Stimulated activated CD4-positive, alpha-beta T cell treated with anti-CD3 and anti-CD28 coated beads, Interleukin-4, amount 100 ng/mL, for 48 hours (primary cell): Measurements from ENCODE around the gene UROC1.

Experiments used
- DNase-seq, 2 donors: peaks; one replicate each; pipeline ENCODE4 v3.0.0-alpha.2; 2020; ENCODE audit warnings: low read depth in 2 of 2

UROC1 gene

DNA sequence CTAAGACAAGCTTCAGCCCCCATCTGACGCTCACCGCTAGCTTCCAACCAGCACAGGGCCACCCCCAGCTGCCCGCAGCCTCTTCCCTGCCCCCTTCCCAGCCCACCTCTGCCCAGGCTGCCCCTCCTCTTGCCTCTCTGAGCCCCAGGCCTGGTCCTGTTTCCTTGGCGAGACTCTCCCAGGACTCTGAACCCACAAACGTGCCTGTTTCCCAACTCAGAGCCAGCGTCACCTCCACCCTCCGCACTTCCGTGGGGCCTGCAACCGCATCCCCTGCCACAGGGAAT lies 76.9 kb downstream of the UROC1 start:
- no peak for DNase-seq

DNA sequence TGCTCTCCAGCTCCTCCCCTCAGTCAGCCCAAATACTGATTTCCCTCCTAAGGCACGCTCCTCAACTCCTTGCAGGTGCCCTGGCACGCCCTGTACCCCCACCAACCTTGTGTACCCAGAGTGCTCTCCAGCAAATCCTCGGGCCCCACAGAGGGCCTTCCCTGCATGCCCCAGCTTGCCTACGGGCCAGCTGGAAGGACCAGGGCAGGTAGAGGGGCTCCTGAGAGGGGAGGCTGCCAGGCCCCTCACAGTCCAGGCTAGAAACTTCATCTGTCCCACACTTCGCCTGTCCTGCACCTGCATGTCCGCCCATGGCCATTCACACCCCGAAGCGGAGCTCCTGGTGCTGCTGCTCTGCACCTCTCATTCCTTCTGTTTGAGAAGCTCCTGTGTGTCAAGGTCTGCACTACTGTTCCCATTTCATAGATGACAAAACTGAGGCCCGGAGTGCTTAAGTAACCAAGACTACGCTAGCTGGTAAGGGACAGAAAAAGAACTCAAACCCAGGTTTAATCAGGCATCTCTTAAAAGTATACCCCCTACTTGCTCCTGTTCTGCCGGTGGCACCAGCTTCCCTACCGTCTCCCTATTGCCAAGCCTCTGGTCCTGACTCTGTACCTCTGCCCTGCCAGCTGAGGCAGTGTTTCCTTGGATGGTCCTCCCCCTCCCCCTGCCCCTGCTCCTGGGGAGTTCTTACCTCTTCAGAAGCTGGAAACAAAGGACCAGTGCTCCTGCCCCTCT lies 77.4 kb downstream of the UROC1 start:
- DNase-seq: no peak

DNA sequence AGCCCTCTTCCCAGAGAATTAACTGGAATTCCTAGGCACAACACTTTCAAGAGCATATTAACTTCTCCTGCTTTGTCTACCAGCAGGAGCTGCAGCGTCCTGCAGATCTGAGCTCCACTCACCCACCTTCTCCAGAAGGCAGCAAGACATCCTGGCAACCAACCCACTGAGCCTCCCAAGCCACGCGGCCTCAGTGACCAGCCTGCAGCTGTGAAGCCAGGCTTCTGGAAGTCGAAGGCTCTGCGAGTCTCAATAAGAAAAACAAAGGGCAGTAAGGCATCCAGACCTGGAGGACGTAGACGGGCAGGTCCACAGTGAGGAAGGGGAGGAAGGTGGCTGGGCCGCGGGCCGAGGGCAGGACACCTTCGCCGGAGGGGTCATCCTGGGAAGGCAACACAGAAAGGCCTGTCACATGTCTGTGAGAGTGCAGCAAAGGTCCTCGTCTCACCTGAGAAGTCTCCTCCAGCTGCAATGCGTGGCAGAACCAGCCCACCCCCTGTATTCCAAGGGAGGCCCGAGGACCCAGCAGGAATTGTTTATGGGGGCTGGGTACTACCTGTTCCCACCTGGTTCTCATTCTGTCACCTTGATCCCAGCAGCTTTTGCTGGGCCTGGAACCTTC lies 78.1 kb downstream of the UROC1 start:
- DNase-seq: no peak

DNA sequence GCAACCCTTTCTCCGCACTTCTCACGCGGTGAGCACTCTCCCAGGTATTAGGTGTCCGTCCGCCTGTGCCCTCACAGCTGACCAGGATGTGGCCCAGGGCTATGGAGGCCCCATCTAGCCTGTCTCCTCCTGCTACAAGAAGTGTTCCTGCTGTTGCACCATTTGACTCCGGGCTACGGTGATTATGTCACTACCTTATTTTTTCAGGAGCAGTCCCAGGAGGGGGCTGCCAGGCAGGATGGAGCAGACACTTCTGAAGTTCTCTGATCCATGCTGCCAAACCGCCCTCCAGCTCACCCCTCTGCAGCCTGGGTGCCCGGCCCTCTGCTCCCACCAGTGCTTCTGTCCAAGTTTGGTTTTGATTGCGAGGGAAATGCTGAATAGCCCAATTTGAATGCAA lies 78.8 kb downstream of the UROC1 start:
- no peak for DNase-seq

DNA sequence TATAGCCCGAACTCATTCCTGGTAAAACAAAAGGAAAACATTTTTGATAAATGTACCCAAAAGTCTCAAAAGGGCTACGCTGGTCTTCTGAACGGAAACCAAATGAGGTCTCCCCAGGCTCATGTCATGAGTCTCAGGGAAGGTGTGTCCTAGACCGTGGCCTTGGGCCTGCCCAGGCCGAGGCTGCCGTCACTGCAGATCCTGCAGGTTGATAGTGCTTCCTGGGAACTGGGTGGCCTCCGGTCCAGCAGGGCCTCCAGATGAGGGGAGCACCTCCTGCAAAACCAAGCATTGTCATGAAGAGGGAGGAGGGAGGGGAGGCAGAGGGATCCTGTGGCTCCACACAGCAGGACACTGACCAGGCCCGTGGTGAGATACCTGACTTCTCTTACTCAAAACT lies 79.4 kb downstream of the UROC1 start:
- no peak for DNase-seq

DNA sequence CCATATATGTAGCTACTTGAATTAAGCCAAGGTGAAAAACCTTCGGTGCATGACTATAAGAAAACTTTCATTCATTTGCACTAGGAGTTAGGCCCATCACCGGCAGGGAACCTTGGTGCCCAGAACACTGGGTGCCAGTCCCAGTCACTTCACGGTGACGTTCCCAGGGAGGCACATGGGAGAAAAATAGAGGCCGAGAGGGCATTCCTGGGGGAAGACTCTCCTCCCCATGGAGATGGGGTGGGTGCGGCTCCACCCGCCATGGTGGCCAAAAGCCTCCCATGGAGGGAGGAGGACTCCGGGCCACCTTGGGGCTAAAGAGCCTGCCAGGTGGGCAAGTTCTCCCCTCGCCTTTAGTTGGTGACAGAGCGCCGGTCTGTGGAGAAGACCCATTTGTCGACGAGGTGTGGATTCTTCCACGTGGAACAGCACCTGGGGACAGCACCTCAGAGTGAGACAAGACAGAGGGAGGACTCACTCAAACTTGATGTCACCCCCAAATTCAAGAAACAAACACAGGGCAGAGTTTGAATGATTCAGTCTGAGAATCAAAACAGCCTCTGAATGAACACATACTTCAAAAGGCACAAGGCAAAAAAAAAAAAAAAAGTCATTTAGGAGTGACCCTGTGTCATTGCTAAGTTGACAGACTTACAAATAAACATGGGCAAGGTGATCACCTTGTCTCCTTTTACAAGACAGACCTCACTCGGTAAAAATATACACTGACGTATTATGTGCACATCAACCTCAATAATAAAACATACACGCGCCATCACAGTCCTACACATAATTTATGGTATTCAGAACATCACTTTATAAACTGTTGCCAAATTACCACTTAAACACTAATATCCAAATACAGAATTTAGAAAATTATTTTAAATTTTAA lies 80.5 kb downstream of the UROC1 start:
- DNase-seq: no peak

DNA sequence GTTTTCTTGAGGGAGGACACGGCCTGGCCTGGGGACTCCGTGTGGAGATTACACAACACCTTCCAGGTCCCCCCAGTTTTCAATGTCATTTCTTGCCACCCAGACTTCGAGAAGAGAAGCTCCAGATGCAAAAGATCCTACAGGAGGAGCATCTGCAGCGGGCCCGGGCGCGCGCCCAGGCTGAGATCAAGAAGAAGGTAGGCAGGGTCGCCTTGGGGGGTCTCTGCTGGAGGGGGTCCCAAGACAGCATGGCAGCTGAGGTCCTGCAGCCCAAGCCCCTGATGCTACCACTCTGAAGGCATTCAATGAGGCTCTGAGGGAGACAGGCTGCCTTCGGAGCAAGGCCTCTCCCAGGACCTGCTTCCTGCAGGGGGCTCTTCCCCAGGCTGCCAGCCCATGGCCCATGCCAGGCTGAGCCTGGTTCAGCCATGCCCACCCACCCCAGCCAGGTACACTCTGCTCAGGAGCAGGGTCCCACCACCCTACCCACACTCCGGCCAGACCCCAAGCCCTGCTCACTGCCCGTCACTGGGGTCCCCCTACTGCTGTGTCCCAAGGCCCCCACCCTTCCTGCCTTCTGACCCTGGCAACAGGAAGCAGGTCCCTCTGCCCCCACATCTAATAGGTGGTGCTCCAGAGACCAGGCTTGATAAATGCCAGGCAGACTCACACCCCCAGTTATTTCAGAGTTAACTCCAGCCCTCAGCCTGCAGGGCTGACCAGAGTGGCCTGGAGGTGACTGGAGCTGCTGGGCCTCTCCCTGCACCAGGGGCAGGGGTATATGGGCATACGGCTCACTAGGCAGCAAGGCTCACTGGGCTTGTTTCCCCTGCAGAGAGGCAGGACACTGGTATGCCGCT lies 81.9 kb downstream of the UROC1 start:
- no peak for DNase-seq

DNA sequence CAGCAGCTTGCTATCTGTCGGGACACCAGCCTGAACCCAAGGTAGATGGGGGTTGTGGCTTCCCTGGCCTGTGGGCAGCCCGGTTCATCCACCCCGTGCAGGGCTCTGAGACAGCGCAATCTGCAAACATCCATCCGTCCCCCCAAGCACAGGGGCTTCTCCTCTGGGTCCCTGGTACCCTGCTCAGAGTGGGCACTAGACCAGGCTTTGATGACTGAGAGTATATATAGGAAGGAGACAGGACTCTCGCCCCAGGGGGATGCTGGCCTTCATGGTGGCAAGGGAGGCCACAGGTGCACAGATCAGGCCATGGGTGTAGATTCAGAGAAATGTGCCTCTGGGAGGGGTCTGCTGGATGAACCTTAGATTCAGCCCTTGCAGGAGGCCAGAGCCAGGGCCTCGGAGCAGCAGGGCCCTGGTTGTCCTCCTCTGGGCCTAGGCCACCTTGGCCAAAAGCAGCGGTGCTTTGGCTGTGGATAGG lies 82.6 kb downstream of the UROC1 start:
- no peak for DNase-seq

DNA sequence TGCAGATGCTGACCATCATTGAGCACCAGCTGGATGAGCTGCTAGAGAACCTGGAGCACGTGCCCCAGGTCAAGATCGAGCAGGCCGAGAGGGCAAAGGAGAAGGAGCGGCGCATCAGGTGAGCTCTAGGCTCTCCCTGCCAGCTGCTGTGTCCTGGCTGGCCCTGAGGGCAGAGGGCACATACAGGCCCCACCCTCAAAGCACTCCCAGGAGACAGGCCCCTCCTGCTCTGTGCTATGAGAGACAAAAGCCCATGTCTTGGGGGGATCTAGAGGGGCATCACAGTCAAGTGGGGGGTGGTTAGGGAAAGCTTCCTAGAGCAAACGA lies 83.3 kb downstream of the UROC1 start:
- DNase-seq: no peak

DNA sequence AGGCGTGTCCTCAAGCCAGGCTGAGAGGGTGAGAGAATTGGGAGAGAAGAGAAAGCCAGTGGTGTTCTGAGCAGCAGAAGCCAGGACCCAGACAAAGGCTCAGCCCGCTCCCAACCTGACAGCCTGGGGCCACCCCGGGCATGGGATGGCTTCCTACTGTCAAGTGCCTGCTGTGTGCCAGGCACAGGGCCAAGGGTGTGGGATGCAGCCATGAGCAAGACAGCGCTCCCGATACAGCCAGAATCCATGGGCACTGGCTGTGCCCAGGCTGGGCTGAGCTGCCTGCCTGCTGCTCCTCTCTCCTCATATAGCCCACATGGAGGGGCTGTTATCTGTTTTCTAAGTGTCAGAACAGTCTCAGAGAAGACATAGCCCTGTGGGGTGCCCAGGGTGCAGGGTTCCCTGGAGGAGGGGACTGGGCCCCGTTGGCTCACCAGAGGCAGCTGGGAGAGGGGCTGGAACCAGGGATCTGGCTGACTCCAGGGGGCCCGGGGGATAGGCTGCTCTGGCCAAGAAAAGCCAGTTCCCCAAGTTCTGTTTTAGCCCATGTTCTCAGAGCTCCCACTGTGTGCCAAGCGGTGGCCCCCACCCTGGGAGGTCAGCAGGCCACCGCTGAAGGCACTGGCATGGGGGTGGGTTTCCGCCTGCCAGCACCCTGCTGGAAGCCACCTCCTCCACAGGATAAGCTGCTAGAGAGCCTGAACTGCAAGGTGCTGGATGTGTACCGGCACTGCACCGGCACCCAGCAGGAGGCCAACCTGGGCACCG lies 83.9 kb downstream of the UROC1 start:
- DNase-seq: no peak

DNA sequence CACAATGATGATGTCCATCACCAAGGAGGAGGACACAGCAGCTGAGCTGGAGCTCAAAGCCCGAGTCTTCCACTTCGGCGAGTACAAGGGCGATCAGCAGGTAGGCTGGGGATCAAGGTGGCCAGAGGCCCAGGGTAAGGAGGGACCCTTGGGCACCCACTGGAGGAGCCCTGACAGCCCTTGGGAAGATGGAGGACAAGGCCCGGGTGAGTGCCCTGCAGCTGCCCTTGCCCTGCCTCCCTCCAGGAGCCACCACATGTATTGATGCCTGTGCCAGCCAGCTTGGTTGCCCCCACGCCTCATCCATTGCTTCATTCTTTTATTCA lies 84.5 kb downstream of the UROC1 start:
- no peak for DNase-seq

DNA sequence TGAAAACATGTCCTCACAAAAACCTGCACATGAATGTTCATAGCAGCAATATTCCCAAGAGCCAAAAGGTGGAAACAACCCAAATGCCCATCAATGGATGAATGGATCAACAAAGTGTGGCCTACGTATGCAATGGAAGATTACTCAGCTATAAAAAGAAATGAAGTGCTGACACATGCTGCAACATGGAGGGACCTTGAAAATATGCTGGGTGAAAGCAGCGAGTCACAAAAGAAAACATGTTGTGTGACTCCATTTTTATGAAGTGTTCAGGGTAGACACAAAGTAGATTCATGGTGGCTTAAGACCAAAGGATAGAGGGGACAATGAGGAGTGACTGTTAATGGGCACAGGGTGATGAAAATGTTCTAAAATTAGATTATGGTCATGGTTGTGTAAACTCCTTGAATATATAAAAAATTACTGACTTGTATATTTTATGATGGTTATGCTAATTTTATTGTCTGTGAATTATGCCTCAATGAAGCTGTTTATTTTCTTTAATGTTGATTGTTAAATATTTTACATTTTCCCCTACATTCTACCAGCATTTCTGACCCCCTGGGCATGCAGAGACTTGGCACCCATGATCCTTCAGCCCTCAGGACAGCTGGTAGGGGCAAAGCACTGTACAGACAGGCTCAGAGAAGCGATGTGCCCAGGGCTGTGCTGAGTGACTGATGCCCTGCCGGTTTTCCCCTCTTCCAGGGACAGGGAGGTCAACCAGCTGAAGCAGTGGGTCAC lies 85.0 kb downstream of the UROC1 start:
- no peak for DNase-seq
